ENCODE measurements around the gene FADS3. TPM values are rescaled to one million over a fixed set of nuclear protein-coding genes. Genes with fewer than 3 reads are reported as not detected.
"Not testable (repeated sequence)": the region's sequence is repeated elsewhere in the genome, so short reads cannot be mapped to it uniquely, and the experiment has no call there.

The FADS3 gene
- total RNA-seq, 3 donors from 2014 or later, result 8.4 to 21.0 (median 11.5) TPM

- TF ChIP-seq CTCF (IDR thresholded peaks at IDR 0.05), result no peak
- no peaks in the 10 kb centered on the region for H3K9me3 ChIP-seq
- H3K36me3 ChIP-seq (ENCODE audit: low read depth), result no peaks in the 10 kb centered on the region
- ATAC-seq (no peak), DNase-seq (no peak)
- intact Hi-C loops (cut with DNase I, micrococcal nuclease), result no loop called here
- no peaks in the 10 kb centered on the region for H3K4me1 ChIP-seq (ENCODE audit: low read depth)
- no peak overlapping the region for H3K4me3 ChIP-seq
Measured at GRCh38 chr11:61883947-61884346, 7.4 kb downstream of the FADS3 start.

GRCh38 chr11:61883327-61883726, 8.0 kb downstream of the FADS3 start:
- H3K4me3 ChIP-seq, result no peak overlapping the region
- TF ChIP-seq CTCF (IDR thresholded peaks at IDR 0.05), result no peak

GRCh38 chr11:61882879-61883278, 8.5 kb downstream of the FADS3 start:
- Histone ChIP-seq H3K4me1 (ENCODE audit: low read depth) (no peaks in the 10 kb centered on the region), H3K9me3 (no peaks in the 10 kb centered on the region), H3K4me3 (no peak overlapping the region), H3K36me3 (ENCODE audit: low read depth) (no peaks in the 10 kb centered on the region)
- no peak for TF ChIP-seq CTCF (IDR thresholded peaks at IDR 0.05)
- intact Hi-C loops (cut with DNase I, micrococcal nuclease), result no loop called here
- no peak for ATAC-seq
- no peak for DNase-seq

More at GRCh38 chr11:61883327-61883726, 8.0 kb downstream of the FADS3 start:
- Histone ChIP-seq H3K9me3 (no peaks in the 10 kb centered on the region), H3K4me1 (ENCODE audit: low read depth) (no peaks in the 10 kb centered on the region), H3K36me3 (ENCODE audit: low read depth) (no peaks in the 10 kb centered on the region)
- ATAC-seq (no peak), DNase-seq (no peak)
- intact Hi-C loops (cut with DNase I, micrococcal nuclease), result no loop called here

GRCh38 chr11:61882267-61882666, 9.1 kb downstream of the FADS3 start:
- H3K9me3 ChIP-seq; intact Hi-C loops (cut with DNase I, micrococcal nuclease); H3K4me3 ChIP-seq; ATAC-seq; H3K4me1 ChIP-seq (ENCODE audit: low read depth); DNase-seq; H3K36me3 ChIP-seq (ENCODE audit: low read depth): not testable (repeated sequence)

- H3K9me3 ChIP-seq, result no peaks in the 10 kb centered on the region
- intact Hi-C loops (cut with DNase I, micrococcal nuclease), result no loop called here
- TF ChIP-seq CTCF (IDR thresholded peaks at IDR 0.05), result no peak
- no peaks in the 10 kb centered on the region for H3K36me3 ChIP-seq (ENCODE audit: low read depth)
- H3K4me1 ChIP-seq (ENCODE audit: low read depth), result no peaks in the 10 kb centered on the region
- DNase-seq (no peak), ATAC-seq (no peak)
- H3K4me3 ChIP-seq, result no peak overlapping the region
Measured at GRCh38 chr11:61881397-61881796, 9.9 kb downstream of the FADS3 start.

- ATAC-seq, result peak; percentile 27
- intact Hi-C loops (cut with DNase I, micrococcal nuclease), result no loop called here
- Histone ChIP-seq H3K36me3 (ENCODE audit: low read depth) (no peaks in the 10 kb centered on the region), H3K4me1 (ENCODE audit: low read depth) (no peaks in the 10 kb centered on the region), H3K4me3 (no peak overlapping the region), H3K9me3 (no peaks in the 10 kb centered on the region)
- no peak for DNase-seq
- TF ChIP-seq CTCF (IDR thresholded peaks at IDR 0.05), result no peak
Measured at GRCh38 chr11:61880454-61880853, 10.9 kb downstream of the FADS3 start.
